Coronary artery (tissue), 2 donors: Measurements from ENCODE around the gene PLXNA4.

Experiments
- DNase-seq: peaks from one replicate; pipeline ENCODE4 v3.0.0-alpha.2; 2017; ENCODE audit warnings: low spot score
- H3K27ac ChIP-seq, 2 donors: fragments of 200-600 bp; sonication (generic); one replicate each; pipeline ENCODE4 v1.5.1; 2016 to 2019
- H3K4me3 ChIP-seq: fragments of 200-600 bp; sonication (generic); 2 replicates; pipeline ENCODE4 v1.5.1; 2016; ENCODE audit warnings: mild to moderate bottlenecking, moderate library complexity
- TF ChIP-seq, protein P1 (sequence below): fragments of 200-600 bp; sonication (generic); IDR thresholded peaks from one replicate; pipeline ENCODE4 v1.5.1; 2019; ENCODE audit warnings: antibody characterized with exemption

PLXNA4 gene

GRCh38 chr7:132377703-132378584 is 198.3 kb downstream of the PLXNA4 start:
- DNase-seq = no peak
- TF ChIP-seq, protein P1, sequence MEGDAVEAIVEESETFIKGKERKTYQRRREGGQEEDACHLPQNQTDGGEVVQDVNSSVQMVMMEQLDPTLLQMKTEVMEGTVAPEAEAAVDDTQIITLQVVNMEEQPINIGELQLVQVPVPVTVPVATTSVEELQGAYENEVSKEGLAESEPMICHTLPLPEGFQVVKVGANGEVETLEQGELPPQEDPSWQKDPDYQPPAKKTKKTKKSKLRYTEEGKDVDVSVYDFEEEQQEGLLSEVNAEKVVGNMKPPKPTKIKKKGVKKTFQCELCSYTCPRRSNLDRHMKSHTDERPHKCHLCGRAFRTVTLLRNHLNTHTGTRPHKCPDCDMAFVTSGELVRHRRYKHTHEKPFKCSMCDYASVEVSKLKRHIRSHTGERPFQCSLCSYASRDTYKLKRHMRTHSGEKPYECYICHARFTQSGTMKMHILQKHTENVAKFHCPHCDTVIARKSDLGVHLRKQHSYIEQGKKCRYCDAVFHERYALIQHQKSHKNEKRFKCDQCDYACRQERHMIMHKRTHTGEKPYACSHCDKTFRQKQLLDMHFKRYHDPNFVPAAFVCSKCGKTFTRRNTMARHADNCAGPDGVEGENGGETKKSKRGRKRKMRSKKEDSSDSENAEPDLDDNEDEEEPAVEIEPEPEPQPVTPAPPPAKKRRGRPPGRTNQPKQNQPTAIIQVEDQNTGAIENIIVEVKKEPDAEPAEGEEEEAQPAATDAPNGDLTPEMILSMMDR = no peak
- Histone ChIP-seq H3K27ac (peak overlapping the region in 1 of 2 donors; percentile 64), H3K4me3 (no peak overlapping the region)

GRCh38 chr7:132377015-132377414 is 199.3 kb downstream of the PLXNA4 start:
- Histone ChIP-seq H3K4me3 (no peak overlapping the region), H3K27ac (peak overlapping the region in 1 of 2 donors; percentile 69)
- TF ChIP-seq, protein P1 = no peak
- no peak for DNase-seq

DNA sequence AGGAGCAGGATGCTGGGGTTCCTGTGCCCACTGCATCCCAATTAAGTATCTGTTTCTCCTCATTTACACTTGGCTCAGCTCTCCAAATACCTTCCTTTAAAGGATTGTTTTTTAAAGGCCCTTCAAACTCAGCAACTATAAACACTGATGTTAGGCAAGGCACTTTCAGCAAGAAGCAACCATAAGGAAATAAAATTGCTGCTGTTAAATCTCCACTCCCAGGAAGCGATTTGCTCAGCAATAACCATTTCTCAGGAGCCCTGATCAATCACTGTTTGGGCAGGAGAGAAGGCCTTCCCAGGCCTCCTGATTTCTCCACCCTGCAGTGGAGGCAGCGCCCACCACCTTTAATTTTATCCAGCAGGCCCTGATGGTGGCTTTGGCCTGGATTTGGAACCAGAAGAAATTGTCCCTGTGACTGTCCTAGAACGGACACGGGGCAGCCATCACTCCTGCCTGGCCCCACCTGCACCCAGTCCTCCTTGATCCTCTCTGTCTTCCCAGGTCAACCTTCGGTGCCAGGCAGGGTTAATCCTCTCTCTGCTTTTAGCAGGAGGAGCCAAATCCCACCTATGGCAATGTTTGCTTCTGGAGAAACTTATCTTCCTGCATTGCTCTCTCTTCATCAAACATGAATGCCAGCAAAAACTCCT is 199.8 kb downstream of the PLXNA4 start:
- peak overlapping the region in 1 of 2 donors; percentile 69 for H3K27ac ChIP-seq
- H3K4me3 ChIP-seq = no peak overlapping the region
- TF ChIP-seq, protein P1 = no peak

DNA sequence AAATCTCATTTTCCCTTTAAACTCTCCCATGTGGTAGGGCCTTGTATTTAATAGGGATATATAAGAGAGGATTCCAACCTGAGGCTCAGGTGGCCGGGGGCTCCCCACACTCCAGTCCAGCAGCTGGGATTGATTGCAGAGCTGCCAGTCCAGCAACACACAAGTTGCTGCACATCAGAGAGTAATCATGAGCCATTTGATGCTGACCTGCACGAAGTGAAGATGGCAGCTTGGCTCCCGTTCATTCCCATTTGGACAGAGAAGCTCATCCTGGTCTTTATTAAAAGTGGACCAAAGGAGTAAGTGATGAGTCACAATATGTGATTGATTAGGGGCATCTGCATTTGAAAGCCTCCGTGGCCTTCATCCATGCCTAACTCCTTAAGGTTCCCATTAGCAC is 202.4 kb downstream of the PLXNA4 start:
- no peak for DNase-seq
- no peak overlapping the region for H3K4me3 ChIP-seq
- TF ChIP-seq, protein P1 = no peak
- no peak overlapping the region for H3K27ac ChIP-seq

More for the DNA sequence above, 199.8 kb downstream of the PLXNA4 start:
- no peak for DNase-seq

GRCh38 chr7:132373041-132373440 is 203.2 kb downstream of the PLXNA4 start:
- H3K27ac ChIP-seq = no peak overlapping the region
- H3K4me3 ChIP-seq = no peak overlapping the region
- no peak for DNase-seq
- TF ChIP-seq, protein P1 = no peak

DNA sequence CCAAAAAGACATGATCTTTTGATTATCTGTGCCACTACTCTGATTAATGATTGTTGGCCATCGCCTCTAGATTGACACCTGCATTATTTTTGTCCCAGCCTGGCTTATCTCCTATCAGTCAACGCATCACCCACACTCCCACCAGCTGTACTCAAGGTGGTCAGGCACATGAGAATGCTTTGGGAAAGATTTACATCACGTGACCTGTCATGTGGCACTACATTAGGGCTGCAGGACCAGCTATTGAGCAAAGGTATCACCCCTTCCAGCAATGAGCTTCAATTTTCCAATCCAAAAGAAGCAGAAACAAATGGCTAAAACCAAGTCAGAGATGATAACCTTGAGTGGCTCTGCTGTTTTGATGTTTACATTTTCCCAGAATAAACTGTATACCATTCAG is 204.3 kb downstream of the PLXNA4 start:
- TF ChIP-seq, protein P1 = no peak
- no peak overlapping the region for H3K27ac ChIP-seq
- DNase-seq = no peak
- no peak overlapping the region for H3K4me3 ChIP-seq
